SHP77 (cell line): ENCODE results near the gene FIS1.
"Not testable (repeated sequence)": the region's sequence is repeated elsewhere in the genome, so short reads cannot be mapped to it uniquely, and the experiment has no call there.

Experiments used
- DNase-seq, 2 experiments: peaks; one replicate each; lab custom pipeline; 2025; lab: John Stamatoyannopoulos, UW

Gene FIS1

DNA sequence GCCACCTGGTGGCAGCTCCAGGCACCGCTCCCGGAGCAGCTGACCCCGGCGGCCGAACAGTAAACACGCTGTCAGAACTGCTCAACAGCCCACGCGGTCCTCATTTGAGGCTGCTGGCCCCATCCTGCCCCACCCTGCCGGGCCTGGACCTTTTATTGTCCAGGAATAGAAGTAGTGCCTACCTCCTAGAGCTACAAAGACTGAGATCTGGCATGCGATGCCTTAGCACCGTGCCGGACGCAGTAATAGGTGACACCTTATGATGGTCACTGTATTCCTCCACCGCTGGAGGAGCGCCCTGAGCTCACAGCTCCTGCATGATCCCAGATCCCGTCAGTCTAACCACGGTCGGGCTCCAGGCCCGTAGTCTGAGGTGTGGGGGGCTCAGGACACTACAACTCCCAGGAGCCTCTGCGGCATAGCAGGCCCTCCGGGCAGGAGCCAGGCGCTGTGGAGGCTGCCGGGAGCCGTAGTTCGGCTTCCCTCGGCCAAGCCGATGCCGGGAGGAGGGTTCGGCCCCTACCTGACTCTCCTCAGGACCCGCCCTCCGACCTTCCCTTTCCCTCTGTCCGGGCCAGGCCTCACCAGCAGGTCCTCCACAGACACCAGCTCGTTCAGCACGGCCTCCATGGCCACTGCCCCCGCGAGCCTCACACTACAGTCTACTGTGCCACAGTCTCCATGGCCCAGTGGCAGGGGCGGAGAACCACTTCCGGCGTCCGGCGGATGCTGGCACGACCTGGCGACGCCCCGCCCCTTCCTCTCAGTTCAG, at the start of gene FIS1:
FIS1 (minus strand) TSS at position 707 of the 772 bp plus-strand sequence; CDS start at position 630, 77 bp downstream.
- peak; percentile 88 to 92 for DNase-seq

DNA sequence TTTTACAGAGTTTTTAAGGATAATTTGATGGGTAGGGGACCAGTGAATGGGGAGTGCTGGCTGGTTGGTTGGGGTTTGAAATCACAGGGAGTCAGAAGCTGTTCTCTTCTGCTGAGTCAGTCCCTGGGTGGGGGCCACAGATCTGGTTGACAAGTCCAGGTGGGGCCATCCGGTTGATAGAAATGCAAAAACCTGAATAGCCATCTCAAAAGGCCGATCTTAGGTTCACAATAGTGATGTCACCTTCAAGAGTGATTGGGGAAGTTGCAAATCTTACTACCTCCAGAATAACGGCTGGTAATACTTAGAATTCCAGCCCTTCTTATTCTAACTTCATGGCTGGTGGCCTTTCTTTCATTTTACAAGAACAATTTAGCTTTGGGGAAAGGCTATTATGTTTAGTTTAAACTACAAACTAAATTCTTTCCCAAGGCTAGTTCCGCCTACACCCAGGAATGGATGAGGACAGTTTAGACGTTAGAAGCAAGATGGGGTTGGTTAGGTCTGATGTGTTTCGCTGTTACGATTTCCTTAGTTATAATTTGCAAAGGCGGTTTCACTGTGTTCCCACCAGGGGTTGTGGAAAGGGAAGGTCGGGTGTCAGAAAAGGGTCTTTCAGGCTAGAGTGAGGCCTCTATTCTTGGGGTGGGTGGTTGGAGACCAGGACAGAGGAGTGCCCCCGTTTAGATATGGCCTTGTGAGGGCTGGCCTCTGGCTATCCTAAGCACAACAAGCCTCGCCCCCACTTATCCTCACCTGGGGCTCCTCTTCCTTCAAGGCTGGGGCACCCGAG, 49.4 kb upstream of the FIS1 start:
- no peak for DNase-seq

DNA sequence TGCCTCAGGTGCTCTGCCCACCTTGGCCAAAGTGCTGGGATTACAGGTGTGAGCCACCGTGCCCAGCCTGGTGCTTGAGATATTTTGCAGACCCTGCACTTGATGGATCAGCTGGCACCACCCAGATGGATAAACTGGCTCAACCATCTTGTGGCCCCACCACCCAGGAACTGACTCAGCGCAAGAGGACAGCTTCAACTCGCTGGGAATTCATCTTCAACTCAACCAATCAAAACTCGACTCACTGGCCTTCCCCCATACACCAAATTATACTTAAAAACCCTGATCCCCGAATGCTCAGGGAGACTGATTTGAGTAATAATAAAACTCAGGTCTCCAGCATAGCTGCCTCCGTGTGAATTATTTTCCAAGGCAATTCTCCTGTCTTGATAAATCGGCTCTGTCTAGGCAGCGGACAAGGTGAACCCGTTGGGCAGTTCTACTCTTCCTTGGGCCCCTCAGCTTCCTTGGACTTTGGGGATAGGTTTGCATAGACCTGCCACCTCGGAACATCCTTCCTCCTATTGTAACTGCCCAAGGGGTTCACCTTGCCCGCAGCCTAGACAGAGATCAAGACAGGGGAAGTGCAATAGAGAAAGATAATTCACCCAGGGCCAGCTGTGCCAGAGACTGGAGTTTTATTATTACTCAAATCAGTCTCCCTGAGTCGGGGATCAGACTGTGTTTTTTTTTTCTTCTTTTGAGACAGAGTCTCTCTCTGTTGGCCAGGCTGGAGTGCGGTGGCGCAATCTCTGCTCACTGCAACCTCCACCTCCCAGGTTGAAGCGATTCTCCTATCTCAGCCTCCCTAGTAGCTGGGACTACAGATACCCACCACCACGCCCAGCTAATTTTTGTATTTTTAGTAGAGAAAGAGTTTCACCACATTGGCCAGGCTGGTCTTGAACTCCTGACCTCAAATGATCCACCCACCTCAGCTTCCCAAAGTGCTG, 48.5 kb upstream of the FIS1 start:
- DNase-seq = not testable (repeated sequence)

DNA sequence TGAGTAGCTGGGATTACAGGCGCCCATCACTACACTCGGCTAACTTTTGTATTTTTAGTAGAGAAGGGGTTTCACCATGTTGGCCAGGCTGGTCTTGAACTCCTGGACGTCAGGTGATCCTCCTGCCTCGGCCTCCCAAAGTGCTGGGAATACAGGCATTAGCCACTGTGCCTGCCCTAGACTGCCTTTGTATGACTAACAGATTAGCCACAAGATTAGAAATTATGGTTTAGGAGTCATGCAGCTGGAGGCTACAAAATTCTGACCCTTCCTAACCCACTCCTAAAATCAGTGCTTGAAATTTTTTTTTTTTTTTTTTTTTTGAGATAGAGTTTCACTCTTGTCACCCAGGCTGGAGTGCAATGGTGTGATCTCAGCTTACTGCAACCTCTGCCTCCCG, 47.7 kb upstream of the FIS1 start:
- not testable (repeated sequence) for DNase-seq

DNA sequence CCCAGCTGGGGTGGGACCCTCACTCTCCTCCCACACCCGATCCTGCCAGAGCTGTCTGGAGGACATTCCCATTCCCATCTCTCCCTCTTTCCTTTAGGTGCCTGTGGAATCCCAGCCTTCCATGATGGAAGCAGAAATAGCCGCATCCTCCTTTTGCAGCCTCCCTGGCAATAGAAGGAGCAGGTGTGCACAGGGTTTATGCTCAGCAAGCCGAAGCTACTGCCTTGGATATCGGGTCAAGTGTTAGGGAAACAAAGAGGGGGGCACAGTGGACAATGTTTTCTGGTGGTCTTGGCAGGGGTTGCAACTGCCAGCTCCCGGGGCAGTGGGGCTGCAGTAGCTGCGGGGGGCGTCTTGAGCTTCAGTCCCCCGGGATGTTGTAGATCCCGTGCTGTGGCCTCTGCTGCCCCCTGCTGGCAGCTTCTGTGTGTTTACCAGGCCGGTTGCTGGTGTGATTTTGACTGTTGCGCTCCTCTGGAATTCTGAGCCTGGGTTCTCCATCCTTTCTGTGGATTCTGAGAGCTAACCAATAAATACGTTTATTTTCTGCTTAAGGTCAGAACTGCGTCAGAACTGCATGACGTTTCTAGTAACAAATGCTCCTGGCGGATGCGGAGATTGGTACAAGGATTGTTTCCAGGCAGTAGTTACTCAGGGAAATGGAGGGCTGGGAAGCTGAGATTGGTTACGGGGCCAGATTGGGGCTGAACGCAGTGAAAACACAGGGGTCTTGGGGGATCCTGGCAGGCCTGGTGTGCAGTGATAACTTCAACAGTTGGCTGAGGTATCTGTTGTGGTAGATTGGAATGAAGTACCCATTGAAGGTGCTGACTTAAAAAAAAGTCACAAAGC, 45.5 kb upstream of the FIS1 start:
- peak in 1 of 2 experiments; percentile 6 for DNase-seq

DNA sequence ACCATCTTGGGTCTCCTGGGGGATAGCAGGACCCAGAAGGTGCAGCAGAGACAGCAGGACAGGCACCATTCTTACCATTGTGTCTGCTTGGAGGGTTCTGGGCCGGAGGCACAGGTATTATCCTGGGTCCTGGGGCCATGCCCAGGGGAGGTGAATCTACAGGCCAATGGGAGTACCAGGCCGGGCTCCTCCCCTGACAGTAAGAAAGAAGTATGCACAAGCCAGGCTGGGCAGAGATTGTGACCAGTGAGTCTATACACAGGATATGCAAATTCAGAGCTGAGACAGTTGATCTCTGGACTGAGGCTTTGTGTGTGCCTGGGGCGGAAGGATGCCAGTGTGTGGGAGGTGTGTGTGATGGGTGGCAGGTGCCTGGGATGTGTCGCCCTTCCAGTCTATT, 44.8 kb upstream of the FIS1 start:
- DNase-seq = not testable (repeated sequence)

DNA sequence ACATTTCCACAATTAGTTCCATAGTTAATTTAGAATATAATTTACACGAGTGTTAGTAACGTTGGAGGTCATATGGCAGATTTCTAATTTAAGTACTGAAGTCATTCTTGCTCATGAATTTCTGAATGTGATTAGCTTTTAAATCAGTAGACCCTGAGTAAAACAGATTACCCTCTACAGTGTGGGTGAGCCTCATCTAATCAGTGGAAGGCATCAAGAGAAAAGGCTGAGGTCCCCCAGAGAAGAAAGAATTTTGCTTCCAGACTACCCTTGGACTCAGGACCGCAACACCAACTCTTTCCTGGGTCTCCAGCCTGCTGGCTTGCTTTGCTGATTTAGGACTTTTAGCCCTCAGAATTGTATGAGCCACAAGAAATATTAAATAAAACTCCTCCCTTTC, 43.6 kb upstream of the FIS1 start:
- DNase-seq = no peak

DNA sequence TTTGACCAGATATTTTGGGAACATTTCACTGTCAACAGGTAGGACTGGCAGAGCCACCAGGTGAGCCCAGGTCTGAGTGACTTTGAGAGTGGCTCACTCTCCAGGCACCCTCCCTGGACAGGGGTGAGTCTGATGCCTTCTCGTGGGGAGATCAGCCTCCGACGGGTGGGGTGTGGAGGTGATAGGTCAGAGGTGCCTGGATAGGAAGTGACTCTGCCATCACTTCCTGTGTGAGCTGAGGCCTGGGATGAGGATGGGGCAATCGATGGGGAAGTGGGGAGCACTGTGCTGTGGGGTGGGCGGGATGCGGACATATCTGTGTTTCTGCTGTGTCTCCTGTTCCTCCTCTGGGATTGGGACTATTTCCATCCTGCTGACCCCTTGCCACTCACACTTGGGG, 42.2 kb upstream of the FIS1 start:
- DNase-seq = no peak

DNA sequence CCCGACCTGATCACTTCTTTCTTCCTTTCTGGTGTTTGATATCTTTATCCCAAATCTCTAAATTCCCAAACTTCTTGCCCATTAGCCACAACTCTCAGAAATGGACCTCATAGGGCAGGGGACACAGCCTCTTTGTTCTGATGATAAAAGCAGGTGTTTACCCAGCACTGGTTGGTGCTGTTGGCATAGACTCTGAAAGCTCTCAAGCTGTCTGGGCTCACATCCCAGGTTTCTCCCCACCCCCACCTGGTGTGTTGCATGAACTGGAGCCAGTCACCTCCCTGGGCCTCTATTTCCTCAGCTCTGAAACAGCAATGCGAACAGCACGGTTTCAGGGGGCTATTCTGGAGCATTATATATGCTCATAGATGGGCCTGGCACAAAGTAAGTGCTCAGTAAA, 41.0 kb upstream of the FIS1 start:
- DNase-seq = not testable (repeated sequence)

DNA sequence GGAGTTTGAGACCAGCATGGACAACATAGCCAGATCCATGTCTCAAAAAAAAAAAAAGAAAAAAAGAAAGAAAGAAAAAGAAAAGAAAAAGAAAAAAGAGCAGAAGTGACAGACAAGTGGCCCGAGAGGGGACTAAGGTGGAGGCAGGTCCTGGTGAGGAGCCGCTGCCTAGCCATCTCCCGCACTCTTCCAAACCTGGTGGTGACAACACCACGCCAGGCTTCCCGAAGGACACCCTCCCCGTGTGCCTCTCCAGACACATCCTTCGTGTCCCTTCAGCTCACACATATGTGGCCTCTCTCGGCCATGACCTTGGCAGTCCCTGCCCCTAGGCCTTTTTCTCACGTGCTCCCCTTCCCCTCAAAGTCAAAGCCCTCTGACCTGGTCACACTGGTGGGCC, 40.3 kb upstream of the FIS1 start:
- no peak for DNase-seq

DNA sequence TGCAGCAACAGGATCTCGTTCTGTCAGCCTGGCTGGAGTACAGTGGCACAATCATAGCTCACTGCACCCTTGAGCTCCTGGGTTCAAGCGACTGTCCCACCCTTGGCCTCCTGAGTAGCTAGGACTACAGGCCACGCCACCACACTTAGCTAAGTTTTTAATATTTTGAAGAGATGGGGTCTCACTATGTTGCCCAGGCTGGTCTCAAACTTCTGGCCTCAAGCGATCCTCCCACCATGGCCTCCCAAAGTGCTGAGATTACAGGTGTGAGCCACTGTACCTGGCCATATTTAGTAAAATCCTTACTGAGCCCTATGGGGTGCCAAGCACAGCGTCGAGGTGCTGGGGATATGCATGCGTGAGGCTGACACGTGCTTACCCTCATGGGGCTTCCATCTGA, 36.0 kb upstream of the FIS1 start:
- DNase-seq = not testable (repeated sequence)

DNA sequence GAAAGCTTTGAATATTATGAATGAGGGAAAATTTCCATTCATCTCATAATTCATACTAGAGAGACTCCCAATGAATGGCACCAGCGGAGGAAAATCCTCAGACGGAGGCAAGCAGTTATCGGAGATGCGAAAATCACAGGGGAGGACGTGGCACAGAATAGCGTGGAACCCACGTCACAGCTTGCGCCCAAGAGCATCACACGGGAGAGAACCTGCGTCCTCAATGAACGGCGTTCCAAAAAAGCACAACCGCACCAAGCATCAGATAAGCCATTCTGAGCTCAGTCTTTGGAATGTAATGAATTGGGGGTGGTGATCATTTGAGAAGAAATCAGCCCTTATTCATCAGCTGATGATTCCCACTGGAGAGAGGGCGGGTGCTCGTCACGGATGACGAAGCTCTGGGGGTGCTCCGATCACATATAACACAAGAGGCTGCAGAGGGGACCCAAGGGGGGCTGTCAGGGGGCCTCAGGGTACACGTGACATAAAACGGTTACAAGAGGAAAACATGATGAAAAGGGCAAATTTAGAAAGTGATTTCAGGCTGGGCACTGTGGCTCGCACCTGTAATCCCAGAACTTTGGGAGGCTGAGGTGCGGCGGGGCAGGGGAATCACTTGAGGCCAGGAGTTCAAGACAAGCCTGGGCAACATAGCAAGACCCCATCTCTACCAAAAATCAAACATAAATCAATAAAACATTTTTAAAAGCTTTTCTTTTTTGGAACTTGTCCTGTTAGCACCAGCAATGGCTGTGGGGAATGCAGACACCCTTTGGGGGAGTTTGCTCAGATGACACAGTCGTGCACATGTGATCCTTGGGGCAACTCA, 33.8 kb upstream of the FIS1 start:
- DNase-seq = no peak

DNA sequence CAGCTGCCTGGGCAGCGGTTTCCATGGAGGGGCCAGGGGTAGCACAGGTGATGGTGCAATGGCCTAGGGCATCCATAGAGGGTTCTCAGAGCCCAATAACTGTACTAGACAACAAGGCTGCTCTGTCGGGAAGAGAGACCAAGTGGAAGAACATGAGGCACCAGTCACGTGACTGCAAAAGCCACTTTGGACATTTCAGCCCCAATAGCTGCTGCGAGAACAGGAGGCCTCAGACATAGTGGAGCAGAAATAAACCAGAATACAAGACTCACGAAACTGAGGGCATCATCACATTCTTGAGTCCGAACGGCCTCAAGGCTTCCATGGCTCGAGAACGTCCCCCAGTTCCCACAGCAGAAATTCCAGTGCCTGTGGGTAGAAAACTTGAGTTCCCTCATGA, 32.3 kb upstream of the FIS1 start:
- DNase-seq = no peak

DNA sequence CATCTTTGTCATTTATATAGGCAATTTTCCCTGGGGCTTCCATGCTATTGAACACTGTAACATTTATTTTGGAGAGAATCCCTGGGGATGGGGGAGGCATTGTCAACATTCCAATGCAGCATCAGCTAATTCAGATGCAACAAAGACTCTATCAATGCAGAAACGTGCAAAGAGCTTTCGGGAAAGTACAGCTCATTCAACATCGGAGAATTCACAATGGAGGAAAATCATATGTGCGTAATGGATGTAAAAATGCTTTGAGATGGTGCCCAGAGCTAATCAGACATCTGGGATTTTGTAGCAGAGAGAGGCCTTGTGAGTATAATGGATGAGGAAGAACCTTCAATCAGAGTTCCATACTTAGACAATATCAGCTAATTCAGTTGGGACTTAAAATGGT, 28.3 kb upstream of the FIS1 start:
- no peak for DNase-seq

DNA sequence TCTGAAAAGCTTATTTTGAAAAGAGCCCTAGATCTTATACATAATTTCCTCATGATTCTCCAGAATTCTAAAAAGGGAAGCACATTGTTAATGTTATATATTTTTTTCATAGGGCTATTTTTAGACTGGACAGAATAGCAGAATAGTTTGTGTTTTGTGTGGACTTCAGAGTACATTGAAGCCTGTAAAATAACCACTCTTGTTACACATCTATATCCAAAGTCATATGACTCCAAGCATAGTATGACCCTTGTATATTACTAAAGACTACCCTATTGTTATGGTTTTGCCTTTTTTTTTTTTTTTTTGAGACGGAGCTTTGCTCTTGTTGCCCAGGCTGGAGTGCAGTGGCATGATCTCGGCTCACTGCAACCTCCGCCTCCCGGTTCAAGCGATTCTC, 26.1 kb upstream of the FIS1 start:
- no peak for DNase-seq

DNA sequence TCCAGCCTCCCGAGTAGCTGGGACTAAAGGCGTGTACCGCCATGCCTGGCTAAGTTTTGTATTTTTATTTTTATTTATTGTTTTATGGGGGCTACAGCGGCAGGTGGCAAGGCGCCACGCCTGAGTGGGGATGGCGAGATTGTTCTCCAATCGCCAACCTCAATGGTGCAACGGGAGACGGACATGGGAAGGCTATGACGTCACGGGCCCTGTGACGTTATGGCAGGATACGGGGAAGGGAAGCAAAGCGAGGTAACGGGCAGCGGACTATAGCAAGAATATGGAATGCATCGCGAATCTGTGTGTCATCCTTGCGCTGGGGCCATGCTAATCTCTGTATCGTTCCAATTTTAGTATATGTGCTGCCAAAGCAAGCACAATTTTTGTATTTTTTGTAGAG, 24.8 kb upstream of the FIS1 start:
- no peak for DNase-seq

DNA sequence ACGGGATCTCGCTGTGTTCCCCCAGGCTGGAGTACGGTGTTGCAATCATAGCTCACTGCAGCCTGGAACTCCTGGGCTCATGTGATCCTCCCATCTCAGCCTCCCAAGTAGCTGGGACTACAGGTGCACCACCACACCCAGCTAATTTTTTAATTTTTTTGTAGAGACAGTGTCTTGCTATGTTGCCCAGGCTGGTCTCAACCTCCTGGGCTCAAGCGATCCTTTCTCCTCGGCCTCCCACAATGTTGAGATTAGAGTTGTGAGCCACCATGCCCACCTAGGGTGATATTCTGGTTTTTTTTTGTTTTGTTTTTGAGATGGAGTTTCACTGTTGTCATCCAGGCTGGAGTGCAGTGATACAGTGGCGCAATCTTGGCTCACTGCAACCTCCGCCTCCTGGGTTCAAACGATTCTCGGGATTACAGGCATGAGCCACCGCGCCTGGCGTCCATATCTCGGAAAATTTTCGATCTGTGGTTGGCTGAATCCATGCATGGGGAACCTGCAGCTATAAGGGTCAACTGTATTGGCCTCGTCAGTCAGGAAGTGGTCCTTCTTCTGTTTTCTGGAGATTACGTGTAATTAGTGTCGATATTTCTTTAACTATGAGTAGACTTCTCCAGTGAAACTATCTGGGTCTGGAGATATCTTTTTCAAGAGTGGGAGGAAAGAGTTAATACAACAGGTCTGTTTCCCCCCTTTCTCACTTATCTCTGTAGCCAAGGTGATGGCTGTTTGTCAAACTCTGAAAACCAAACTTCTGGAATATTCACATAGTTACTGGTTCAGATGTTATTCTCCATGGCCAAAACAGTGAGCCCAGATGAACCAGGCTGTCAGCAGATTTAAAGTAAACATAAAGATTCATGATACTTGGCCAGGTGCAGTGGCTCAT, 21.0 kb upstream of the FIS1 start:
- DNase-seq = no peak

DNA sequence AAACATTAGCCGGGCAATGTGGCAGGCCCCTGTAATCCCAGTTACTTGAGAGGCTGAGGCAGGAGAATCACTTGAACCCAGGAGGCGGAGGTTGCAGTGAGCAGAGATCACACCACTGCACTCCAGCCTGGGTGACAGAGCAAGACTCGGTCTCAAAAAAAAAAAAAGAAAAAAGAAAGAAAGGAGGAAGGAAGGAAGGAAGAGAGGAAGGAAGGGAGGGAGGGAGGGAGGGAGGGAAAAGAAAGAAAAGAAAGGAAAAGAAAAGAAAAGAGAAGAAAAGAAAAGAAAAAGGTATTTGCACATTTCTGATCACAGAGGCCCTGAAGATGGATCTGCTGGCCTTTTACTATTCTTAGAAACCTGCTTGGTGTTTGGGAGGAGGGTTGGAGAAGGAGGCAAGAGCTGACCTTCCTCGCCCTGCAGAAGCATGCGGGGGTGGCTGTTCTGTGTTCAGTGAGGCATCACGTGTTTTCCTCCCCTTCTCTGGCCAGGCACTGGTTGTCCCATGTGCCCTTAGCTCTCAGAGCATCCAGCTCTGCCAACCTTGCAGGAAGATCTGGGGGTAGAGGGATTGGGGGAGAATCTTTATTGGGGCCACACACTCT, 19.3 kb upstream of the FIS1 start:
- not testable (repeated sequence) for DNase-seq

DNA sequence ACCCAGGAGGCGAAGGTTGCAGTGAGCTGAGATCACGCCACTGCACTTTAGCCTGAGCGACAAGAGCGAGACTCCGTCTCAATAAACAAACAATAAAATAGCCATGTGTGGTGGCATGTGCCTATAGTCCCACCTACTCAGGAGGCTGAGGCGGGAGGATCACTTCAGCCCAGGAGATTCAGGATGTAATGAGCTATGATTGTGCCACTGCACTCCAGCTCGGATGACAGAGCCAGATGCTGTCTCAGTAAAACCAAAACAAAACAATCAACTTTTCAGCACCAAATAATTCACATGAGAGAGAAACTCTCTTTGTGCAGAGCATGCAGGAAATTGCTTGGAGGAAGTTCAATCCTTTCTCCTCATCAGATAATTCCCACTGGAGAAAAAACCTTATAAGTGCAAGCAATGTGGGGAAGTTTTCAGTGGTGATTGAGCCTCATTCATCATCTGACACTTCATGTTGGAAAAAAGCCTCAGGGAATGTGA, 13.4 kb upstream of the FIS1 start:
- DNase-seq = no peak
